Cardiac muscle cell (in vitro differentiated cells and primary cell): ENCODE data around the gene SAXO2. TPM values are rescaled to one million over a fixed set of nuclear protein-coding genes. Genes with fewer than 3 reads are reported as not detected.
A peak's percentile ranks its signal among the peaks of the same experiment; 100 is the strongest.
"Not testable (repeated sequence)": the region's sequence is repeated elsewhere in the genome, so short reads cannot be mapped to it uniquely, and the experiment has no call there.

ENCODE experiments used
- DNase-seq, 2 donors: peaks; one replicate each; pipeline versions ENCODE4 v3.0.0 to v3.0.0-alpha.2; 2010 to 2017; ENCODE audit warnings: low read depth in 1 of 2, low spot score in 1 of 2
- H3K27ac ChIP-seq: fragments of 200-600 bp; sonication (generic); 2 replicates; pipeline ENCODE4 v1.5.1; 2016
- H3K27me3 ChIP-seq: fragments of 200-600 bp; sonication (generic); 2 replicates; pipeline ENCODE4 v1.6.0; 2016; ENCODE audit warnings: control low read depth
- H3K36me3 ChIP-seq: fragments of 200-600 bp; sonication (generic); 2 replicates; pipeline ENCODE4 v1.5.1; 2016; ENCODE audit warnings: control low read depth
- H3K4me1 ChIP-seq: fragments of 200-600 bp; sonication (generic); 2 replicates; pipeline ENCODE4 v1.8.1; 2017; ENCODE audit warnings: low read depth, mild to moderate bottlenecking, mixed run types
- H3K4me3 ChIP-seq: fragments of 200-600 bp; sonication (generic); 2 replicates; pipeline ENCODE4 v1.5.1; 2016; ENCODE audit warnings: mild to moderate bottlenecking
- H3K9me3 ChIP-seq: fragments of 200-600 bp; sonication (generic); 2 replicates; pipeline ENCODE4 v1.5.1; 2017; ENCODE audit warnings: low read depth, mild to moderate bottlenecking, control low read depth
- polyA plus RNA-seq: library from polyadenylated mRNA; unstranded; fragments of >200 nt; fragmentation: Nextera tagmentation; extraction: Ambion mirVana; gene quantifications from 2 replicates; pipeline ENCODE4 v1.2.1, GENCODE V29; 2016
- total RNA-seq: library from RNA; depleted of rRNA; stranded (reverse); fragments of >200 nt; gene quantifications from 2 replicates; pipeline ENCODE4 v1.2.3, GENCODE V29; 2016
- TF ChIP-seq, protein P1 (sequence below): IDR thresholded peaks from 2 replicates; pipeline ENCODE4 v1.5.1; 2012; ENCODE audit warnings: low read depth, mild to moderate bottlenecking, low read length

SAXO2 gene
- total and polyA plus RNA-seq, 2 experiments from 2014 or later, result 7.0 to 20.6 TPM

DNA sequence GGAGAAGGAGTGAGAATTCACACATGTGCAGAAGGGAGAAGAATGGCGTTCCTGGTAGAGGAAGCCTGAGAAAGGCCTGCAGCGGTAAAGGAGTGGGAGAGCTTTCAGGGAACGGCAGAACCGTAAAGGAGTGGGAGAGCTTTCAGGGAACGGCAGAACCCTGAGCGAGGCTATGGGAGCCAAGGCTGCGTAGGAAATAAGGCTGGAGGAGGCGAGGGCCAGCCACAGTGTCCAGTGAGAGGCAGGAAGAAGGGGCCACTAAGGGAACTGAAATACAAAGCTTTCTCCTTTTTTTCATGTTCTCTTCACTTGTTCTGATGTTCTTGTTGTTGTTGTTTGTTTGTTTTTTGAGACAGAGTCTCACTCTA lies 45.1 kb downstream of the SAXO2 start:
- Histone ChIP-seq H3K36me3 (no peaks in the 10 kb centered on the region), H3K4me3 (no peak overlapping the region), H3K9me3 (no peaks in the 10 kb centered on the region), H3K27ac (no peak overlapping the region), H3K27me3 (no peaks in the 10 kb centered on the region), H3K4me1 (no peaks in the 10 kb centered on the region)
- DNase-seq, result no peak
- TF ChIP-seq, protein P1, sequence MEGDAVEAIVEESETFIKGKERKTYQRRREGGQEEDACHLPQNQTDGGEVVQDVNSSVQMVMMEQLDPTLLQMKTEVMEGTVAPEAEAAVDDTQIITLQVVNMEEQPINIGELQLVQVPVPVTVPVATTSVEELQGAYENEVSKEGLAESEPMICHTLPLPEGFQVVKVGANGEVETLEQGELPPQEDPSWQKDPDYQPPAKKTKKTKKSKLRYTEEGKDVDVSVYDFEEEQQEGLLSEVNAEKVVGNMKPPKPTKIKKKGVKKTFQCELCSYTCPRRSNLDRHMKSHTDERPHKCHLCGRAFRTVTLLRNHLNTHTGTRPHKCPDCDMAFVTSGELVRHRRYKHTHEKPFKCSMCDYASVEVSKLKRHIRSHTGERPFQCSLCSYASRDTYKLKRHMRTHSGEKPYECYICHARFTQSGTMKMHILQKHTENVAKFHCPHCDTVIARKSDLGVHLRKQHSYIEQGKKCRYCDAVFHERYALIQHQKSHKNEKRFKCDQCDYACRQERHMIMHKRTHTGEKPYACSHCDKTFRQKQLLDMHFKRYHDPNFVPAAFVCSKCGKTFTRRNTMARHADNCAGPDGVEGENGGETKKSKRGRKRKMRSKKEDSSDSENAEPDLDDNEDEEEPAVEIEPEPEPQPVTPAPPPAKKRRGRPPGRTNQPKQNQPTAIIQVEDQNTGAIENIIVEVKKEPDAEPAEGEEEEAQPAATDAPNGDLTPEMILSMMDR, result no peak

GRCh38 chr15:82309802-82310201 lies 47.2 kb downstream of the SAXO2 start:
- Histone ChIP-seq H3K9me3 (no peaks in the 10 kb centered on the region), H3K4me1 (no peaks in the 10 kb centered on the region), H3K27me3 (no peaks in the 10 kb centered on the region), H3K36me3 (no peaks in the 10 kb centered on the region), H3K27ac (no peak overlapping the region), H3K4me3 (no peak overlapping the region)
- DNase-seq, result no peak
- TF ChIP-seq, protein P1, result no peak

DNA sequence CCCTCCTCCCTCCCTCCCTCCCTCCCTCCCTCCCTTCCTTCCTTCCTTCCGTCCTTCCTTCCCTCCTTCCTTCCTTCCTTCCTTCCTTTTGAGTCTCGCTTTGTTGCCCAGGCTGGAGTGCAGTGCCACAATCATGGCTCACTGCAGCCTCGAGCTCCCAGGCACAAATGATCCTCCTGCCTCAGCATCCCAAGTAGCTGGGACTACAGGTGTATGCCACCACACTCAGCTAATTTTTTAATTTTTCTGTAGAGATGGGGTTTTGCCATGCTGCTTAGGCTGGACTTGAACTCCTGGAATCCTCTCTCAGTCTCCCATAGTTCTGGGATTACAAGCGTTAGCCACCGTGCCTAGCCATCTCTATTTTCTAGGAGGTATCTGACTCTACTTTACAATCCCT lies 48.7 kb downstream of the SAXO2 start:
- H3K4me3 ChIP-seq, H3K9me3 ChIP-seq, H3K4me1 ChIP-seq: not testable (repeated sequence)

DNA sequence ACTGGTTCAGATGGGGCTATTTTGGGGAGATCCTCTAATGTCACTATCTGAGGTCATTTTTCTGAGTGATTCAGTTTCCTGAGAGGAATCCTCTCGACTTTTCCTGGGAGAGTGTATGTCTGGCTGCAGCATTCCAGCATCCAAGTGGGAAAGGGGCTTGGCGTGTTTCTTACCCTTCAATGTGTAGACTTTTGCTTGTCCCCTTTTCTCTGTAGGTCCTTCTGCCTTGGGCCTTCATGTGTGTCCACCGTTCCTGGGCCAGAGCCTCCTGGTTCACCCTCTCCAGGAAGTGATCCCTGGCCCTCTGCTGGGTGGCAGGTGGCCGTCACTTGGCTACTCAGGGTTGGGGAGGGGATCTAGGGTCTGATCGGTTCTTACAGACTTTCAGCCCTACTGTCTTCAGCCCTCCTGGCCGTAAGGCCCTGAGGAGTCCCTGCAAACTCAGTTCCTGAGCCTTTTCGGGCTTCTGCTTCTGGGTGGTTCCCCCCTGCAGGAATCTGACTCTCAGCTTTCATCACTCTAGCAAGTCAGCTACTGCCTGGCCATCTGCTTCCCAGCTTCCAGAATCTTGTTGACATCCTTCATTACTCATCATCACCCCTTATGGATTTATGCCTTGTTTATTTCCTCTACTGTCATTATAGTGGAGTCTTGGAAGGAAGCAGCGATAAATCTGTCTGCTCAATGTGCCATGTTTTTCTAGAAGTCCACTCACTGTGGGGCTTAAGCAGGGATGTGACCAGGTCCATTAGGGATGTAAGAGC lies 50.1 kb downstream of the SAXO2 start:
- peak in 1 of 2 donors; percentile 16 for DNase-seq
- TF ChIP-seq, protein P1, result no peak
- H3K4me3 ChIP-seq, result no peak overlapping the region
- H3K4me1 ChIP-seq, result no peaks in the 10 kb centered on the region
- H3K27ac ChIP-seq, result no peak overlapping the region
- no peaks in the 10 kb centered on the region for H3K36me3 ChIP-seq
- no peaks in the 10 kb centered on the region for H3K27me3 ChIP-seq
- no peaks in the 10 kb centered on the region for H3K9me3 ChIP-seq

More for the DNA sequence above, 48.7 kb downstream of the SAXO2 start:
- not testable (repeated sequence) for H3K27me3 ChIP-seq, H3K27ac ChIP-seq, DNase-seq, H3K36me3 ChIP-seq

DNA sequence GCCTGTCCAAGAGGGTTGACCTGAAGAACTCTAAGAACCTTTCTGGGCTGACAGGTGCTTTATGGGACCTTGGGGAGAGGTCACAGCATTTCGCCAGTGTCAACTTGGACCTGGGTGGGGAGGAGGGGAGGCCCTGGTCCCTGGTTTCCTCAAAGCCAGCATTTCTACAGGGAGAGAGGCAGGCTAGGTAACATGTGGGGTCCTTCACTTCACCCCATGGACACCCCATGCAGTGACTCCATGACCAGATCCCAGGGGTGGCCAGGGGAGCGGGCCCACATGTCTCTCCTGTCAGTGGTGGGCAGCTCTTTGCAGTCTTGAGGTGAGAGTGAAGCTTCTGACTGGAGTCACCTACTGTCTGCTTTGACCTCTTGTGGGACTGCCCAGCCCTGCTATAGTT lies 50.8 kb downstream of the SAXO2 start:
- Histone ChIP-seq H3K36me3 (no peaks in the 10 kb centered on the region), H3K9me3 (no peaks in the 10 kb centered on the region), H3K27me3 (no peaks in the 10 kb centered on the region), H3K4me3 (no peak overlapping the region), H3K27ac (no peak overlapping the region), H3K4me1 (no peaks in the 10 kb centered on the region)
- no peak for DNase-seq
- TF ChIP-seq, protein P1, result no peak

DNA sequence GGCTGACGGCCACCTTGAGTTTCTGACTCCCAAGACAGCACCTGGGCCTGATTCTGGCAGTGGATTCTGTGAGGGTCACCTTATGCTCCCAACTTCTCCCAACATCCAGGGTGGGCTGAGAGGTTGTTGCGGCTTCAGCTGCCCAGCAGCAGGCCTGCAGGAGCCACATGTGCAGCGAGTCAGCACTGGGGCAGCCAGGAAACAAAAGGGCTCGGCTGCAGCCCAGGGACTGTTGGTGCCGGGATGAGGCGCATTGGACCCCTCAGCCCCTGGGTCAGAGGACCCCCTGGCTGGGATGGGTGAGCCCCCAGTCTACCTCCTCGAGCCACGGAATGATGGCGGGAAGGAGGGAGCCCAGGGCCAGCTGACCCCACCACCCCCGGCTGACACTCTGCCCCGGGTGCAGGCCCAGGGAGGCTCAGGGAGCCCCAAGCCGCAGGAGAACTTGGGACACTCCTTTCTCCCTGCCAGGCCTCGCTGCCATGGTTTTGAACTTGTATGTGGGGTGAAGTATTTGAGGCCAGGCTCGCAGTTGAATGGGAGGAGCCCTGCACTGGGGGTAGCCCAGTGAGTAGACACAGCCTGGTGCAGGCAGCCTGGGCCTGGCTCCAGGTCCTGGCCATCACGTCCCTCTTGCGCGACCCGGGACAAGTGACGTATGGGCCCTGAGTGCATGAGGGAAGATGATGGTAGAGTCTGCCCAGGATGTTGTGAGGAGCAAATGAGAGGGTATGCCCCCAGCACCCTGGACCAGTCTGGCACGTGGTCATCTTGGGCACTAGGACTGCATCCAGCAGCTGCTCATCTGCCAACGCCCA lies 51.5 kb downstream of the SAXO2 start:
- not testable (repeated sequence) for H3K9me3 ChIP-seq, H3K4me3 ChIP-seq, DNase-seq, H3K27ac ChIP-seq, H3K4me1 ChIP-seq, H3K27me3 ChIP-seq, H3K36me3 ChIP-seq
